NCI-H446 (cell line): ENCODE results near the gene FOXJ2.
A peak's percentile ranks its signal among the peaks of the same experiment; 100 is the strongest.
"Not testable (repeated sequence)": the region's sequence is repeated elsewhere in the genome, so short reads cannot be mapped to it uniquely, and the experiment has no call there.

ENCODE experiments used
- DNase-seq, 2 experiments: peaks; one replicate each; lab custom pipeline; 2025; lab: John Stamatoyannopoulos, UW

The FOXJ2 gene

GRCh38 chr12:8065991-8066594 is 33.6 kb downstream of the FOXJ2 start, which contains the start of gene C3AR1:
Gene C3AR1, minus strand, starts transcription at chr12:8066359. Its CDS starts 6,174 bp downstream, at chr12:8060185.
- no peak for DNase-seq

GRCh38 chr12:8069582-8069981 is 37.1 kb downstream of the FOXJ2 start:
- DNase-seq, result no peak

- not testable (repeated sequence) for DNase-seq
These were observed 39.3 kb downstream of the FOXJ2 start for GRCh38 chr12:8071820-8072219.

DNA sequence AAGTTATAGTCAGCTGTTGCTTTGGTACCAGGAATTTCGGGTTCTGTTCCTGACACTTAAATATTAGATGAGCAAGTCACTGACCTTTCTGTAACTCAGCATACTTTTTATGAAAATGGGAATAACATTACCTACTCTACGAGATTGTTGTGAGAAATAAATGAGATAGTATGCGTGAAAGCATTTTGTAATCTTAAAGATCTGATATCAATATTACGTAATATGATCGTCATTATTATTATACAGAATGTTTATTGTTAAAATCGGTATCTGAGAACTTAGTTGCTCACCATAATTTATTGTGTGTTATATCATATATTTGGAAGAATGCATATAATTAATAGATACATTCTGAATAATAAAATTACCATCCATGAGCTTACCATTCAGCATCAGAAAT is 43.4 kb downstream of the FOXJ2 start:
- no peak for DNase-seq

GRCh38 chr12:8076366-8076765 is 43.9 kb downstream of the FOXJ2 start:
- no peak for DNase-seq

GRCh38 chr12:8077207-8077606 is 44.7 kb downstream of the FOXJ2 start:
- no peak for DNase-seq

GRCh38 chr12:8078398-8078797 is 45.9 kb downstream of the FOXJ2 start:
- DNase-seq, result peak in 1 of 2 experiments; percentile 21

DNA sequence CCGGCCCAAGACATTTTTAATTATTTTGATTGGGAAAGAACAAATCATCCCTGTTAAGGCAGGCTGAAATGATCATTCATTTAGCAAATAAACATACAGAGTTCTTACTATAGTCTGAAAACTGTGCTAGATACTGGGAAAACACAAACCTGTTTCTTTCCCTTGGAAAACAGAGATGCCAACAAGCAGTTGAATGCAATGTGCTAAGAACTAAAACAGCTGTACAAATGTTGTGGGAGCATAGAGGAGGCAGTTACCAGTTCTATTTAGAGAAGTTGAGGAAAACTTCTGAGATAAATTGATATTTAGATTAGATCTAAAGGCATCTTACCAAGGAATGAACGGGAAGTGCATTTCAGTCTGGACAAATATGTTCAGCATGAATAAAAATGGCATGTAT is 46.4 kb downstream of the FOXJ2 start:
- DNase-seq, result no peak

- DNase-seq, result no peak
These were observed 47.6 kb downstream of the FOXJ2 start for GRCh38 chr12:8080120-8080519.

DNA sequence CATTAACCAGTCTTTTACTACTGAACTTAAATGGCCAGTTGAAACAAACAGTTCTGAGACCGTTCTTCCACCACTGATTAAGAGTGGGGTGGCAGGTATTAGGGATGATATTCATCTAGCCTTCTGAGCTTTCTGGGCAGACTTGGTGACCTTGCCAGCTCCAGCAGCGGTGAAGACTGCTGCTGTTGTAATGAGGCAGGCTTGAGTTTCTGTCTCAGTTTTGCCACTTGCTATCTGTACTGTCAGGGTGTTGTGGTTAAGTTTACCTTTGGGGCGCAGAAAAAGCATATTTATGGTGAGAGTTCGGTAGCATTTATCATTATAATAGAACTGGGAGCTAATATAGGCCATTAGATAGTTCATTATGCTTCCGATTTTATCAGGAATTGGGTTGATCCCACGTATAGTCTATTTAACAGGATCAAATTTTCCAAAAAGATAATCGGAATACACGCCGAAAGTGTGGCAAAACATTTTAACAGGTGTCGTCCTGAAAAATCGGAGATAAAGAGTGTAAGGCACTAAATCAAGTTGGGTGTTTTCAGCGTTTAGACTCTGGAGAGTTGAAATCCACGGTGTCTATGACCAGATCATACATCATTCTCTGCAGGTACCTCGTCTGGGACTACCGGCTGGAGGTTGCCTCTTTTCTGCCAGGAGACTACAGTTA is 48.9 kb downstream of the FOXJ2 start:
- no peak for DNase-seq

DNA sequence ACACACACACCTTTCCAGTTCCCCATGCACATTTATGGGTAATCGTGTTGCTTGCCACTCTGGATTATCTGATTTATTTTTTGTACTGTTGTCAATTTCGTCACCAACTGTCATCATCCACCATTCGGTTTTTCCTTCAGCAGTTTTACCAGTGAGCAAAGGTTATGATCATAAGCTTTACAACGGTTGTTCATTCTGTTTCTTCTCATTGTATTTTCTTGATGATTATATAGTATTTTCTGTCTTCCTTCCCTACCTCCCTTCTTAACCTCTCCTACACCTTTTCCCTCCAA is 50.2 kb downstream of the FOXJ2 start:
- DNase-seq, result no peak

DNA sequence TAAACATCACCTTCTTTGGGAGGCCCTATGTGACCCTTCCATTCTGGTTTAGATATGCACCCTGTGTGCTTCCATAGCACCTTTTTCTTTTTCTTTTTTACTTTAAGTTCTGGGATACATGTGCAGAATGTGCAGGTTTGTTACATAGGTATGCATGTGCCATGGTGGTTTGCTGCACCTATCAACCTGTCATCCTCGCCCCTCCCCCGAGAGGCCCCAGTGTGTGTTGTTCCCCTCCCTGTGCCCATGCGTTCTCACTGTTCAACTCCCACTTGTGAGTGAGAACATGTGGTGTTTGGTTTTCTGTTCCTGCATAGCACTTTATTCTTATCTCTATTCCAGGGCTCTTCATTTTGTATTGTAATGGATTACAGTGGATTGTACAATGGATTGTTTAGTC is 51.8 kb downstream of the FOXJ2 start:
- DNase-seq, result not testable (repeated sequence)

DNA sequence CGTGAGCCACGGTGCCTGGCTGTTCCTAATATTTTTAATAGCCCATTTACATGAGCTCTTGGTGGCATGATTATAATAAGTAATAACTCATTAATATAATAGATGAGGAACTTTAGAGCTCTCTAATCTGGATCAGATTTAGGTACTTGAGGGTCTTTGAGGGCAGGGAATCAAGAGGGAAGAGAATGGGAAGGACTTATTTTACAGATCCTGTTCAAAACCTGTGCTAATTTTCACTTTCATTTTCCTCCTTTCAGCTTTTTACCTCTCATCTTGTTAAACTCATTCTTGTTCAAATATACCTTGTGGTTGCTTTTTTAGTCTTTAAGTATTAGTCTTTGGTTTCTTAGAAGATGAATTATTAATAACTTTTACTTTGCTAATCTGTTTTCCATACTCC is 55.1 kb downstream of the FOXJ2 start:
- DNase-seq, result no peak

DNA sequence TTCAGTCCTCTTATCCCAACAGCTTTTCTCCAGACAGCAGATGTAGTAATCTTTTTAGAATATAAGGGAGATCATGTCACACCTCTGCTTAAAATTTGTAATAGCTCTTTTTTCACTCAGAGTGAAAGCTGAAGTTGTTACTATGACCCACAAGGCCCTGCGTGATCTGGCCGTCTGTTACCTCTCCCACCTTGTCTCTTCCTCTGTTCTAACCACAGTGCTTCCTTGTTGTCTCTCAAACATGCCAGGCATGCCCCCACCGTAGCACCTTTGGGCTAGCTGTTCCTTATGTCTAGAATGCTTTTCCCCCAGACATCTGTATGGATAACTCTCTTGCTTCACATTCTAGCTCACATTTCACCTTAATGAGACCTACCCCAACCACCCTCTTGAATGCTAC is 56.1 kb downstream of the FOXJ2 start:
- no peak for DNase-seq

GRCh38 chr12:8089277-8089676 is 56.8 kb downstream of the FOXJ2 start:
- DNase-seq, result not testable (repeated sequence)

DNA sequence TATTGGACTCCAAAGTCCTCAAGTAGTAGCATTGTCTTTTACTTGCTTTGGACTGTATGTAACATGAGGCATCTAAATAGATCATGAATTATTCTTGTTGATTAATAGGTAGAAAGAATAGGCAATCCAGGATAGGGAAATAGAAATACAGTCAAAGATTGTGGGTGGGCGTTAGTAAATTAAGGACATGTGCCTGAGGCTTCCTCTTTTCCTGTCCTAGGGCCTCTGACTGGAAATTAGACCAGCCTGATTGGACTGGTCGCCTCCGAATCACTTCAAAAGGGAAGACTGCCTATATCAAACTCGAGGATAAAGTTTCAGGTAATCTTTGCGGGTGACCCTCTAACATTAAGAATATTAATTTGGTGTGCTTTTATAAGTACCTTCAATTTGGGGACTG is 57.2 kb downstream of the FOXJ2 start:
- DNase-seq, result no peak

DNA sequence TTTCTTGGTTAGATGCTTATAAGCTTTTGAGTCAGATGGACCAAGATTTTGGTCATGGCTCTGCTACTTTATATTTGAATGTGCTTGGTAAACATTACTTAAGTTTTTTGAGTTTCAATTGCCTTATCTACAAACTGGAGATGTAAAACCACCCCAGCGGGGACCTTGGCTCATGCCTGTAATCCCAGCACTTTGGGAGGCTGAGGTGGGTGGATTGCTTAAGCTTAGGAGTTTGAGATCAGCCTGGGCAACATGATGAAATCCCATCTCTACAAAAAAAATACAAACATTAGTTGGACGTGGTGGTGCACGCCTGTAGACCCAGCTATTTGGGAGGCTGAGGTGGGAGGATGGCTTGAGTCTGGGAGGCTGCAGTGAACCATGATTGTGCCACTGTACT is 60.8 kb downstream of the FOXJ2 start:
- DNase-seq, result no peak

DNA sequence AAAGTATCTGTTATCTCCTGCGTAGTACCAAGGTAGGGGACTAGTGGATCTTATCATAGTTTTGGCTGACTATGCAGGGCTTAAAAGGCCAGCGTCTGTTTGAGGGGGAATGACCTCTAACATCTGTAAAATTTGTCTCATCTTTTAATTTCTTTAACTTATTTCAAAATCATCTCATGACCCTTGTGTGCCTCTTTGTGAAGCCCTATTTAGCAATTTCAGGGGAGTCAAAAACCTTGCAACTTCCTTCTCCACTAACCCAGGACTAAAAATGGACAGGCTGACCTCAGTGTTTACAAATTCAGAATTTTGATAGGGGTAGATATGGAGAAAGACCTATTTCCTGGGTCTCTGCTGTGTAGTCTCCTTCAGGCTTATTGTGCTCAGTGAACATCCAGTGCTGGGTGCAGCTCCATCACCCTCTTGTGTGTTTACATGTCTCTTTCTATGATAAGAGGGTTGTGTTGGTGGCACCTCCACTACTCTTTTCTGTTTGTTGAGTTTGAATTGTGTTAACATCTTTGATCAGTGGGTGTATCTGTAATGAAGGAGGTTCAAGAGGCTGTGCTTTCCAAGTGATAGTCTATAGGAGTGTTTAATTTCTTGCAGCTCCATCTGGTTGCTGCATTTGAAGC is 63.9 kb downstream of the FOXJ2 start:
- DNase-seq, result no peak

- no peak for DNase-seq
These were observed 66.7 kb downstream of the FOXJ2 start for GRCh38 chr12:8099235-8099634.
